Endothelial cell (in vitro differentiated cells): ENCODE results near the gene SPATA31C2. TPM values are rescaled to one million over a fixed set of nuclear protein-coding genes. Genes with fewer than 3 reads are reported as not detected.

Source experiments
- DNase-seq: peaks from one replicate; pipeline ENCODE4 v3.0.0; 2021; ENCODE audit warnings: low spot score
- H3K27ac Mint-ChIP-seq: one replicate; pipeline ENCODE4 v1.8.0; 2021; ENCODE audit warnings: mixed read lengths, inconsistent platforms; ENCODE audit not compliant: unreplicated experiment
- H3K27me3 Mint-ChIP-seq: one replicate; pipeline ENCODE4 v1.8.0; 2021; ENCODE audit warnings: mild to moderate bottlenecking, moderate library complexity, mixed read lengths, inconsistent platforms; ENCODE audit not compliant: unreplicated experiment
- H3K36me3 Mint-ChIP-seq: one replicate; pipeline ENCODE4 v1.8.0; 2021; ENCODE audit warnings: mild to moderate bottlenecking, low read depth, mixed read lengths, inconsistent platforms; ENCODE audit not compliant: unreplicated experiment
- H3K4me1 Mint-ChIP-seq: one replicate; pipeline ENCODE4 v1.8.0; 2021; ENCODE audit warnings: mild to moderate bottlenecking, mixed read lengths, inconsistent platforms; ENCODE audit not compliant: unreplicated experiment
- H3K4me3 Mint-ChIP-seq: one replicate; pipeline ENCODE4 v1.8.0; 2021; ENCODE audit warnings: mild to moderate bottlenecking, mixed read lengths, inconsistent platforms; ENCODE audit not compliant: unreplicated experiment
- H3K9me3 Mint-ChIP-seq: one replicate; pipeline ENCODE4 v1.8.0; 2021; ENCODE audit warnings: mixed read lengths, inconsistent platforms; ENCODE audit not compliant: unreplicated experiment
- total RNA-seq: library from RNA; stranded (reverse); fragmentation: NEBNext Ultra II Directional; extraction: Animal tissue kit (Norgen Biotek cat#: 25700); gene quantifications from one replicate; pipeline ENCODE4 v1.2.1, GENCODE V29; 2021; ENCODE audit not compliant: unreplicated experiment
- TF ChIP-seq, protein P1 (sequence below): fragments of 200-600 bp; sonication (generic); IDR thresholded peaks from one replicate; pipeline ENCODE4 v1.5.0; 2021; ENCODE audit warnings: antibody characterized with exemption; ENCODE audit not compliant: unreplicated experiment

SPATA31C2 gene
- total RNA-seq, 1 donor from 2014 or later, result not detected

DNA sequence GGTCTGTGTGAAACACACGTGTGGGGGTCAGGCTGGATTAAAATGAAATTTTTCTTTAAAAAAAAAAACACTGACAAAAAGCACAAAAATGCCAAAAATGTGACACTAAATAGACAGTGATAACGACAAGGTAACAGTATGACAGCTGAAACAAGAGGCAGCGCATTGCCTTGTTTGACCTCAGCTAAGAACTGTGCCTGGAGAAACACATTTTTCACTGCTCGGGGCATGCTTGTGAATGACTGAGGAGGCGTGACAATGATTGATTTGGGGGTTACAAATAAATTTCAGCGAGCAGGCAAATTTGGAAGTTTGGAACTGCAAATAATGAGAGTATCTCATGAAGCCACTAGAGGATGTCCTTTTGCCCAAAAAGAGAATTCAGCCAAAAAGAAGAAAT, 44.2 kb upstream of the SPATA31C2 start:
- Mint-ChIP-seq H3K9me3 (no peaks in the 10 kb centered on the region), H3K4me3 (no peak overlapping the region), H3K4me1 (peaks cover 4% of the 10 kb centered on the region), H3K27ac (no peak overlapping the region), H3K27me3 (no peaks in the 10 kb centered on the region), H3K36me3 (no peaks in the 10 kb centered on the region)
- no peak for DNase-seq
- TF ChIP-seq, protein P1, sequence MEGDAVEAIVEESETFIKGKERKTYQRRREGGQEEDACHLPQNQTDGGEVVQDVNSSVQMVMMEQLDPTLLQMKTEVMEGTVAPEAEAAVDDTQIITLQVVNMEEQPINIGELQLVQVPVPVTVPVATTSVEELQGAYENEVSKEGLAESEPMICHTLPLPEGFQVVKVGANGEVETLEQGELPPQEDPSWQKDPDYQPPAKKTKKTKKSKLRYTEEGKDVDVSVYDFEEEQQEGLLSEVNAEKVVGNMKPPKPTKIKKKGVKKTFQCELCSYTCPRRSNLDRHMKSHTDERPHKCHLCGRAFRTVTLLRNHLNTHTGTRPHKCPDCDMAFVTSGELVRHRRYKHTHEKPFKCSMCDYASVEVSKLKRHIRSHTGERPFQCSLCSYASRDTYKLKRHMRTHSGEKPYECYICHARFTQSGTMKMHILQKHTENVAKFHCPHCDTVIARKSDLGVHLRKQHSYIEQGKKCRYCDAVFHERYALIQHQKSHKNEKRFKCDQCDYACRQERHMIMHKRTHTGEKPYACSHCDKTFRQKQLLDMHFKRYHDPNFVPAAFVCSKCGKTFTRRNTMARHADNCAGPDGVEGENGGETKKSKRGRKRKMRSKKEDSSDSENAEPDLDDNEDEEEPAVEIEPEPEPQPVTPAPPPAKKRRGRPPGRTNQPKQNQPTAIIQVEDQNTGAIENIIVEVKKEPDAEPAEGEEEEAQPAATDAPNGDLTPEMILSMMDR, result no peak

DNA sequence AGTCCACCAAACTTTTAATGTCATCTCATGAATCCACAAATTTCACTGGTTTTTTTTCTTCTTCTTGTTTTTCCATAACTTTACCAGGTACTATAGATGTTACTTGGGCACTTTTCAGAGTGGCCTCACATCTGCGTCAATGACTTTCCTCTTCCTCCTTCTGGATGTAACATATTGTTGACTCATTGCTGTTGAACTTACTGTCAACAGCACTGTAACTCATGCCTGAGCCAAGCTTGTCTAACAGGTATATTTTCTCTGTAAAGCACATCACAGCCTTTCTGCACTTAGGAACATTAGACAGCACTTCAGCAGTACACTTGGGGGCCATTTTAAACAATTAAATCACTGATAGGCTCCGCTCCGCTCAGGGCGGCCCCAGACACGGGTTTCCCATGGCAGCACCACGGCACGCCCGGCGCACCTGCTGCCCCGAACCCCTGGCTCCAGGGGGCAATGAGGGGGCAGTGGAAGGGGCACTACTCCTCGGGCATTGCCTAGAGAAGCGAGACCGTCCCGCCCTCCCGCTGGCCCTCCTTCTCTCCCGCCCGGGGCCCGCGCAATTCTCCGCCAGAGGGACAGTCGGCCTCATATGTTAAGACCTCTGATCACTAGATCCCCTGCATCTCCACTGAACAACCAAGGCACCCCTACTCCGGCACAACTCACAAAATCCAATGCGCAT, 41.9 kb upstream of the SPATA31C2 start:
- TF ChIP-seq, protein P1, result no peak
- DNase-seq, result no peak
- no peaks in the 10 kb centered on the region for H3K36me3 Mint-ChIP-seq
- peaks cover 7% of the 10 kb centered on the region for H3K4me1 Mint-ChIP-seq
- H3K9me3 Mint-ChIP-seq, result peaks cover 4% of the 10 kb centered on the region
- H3K27me3 Mint-ChIP-seq, result peaks cover 2% of the 10 kb centered on the region
- H3K27ac Mint-ChIP-seq, result no peak overlapping the region
- H3K4me3 Mint-ChIP-seq, result no peak overlapping the region

DNA sequence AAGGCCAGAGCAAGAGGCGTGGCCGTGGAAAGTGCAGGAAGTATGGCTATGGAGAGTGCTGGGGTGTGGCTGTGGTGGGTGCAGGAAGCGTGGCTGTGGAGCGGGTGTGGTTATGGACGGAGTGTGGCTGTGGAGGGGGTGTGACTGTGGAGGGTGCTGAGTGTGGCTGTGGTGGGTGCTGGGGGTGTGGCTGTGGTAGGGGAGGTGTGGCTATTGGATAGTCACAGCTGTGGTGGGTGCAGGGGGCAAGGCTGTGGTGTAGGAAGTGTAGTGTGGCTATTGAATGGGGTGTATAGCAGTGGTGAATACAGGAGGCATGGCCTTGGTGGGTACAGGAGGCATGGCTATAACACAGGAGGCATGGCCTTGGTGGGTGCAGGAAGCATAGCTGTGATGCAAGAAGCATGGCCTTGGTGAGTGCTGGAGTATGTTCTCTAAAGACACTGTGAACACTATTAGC, 40.8 kb upstream of the SPATA31C2 start:
- peaks cover 4% of the 10 kb centered on the region for H3K9me3 Mint-ChIP-seq
- DNase-seq, result no peak
- H3K4me3 Mint-ChIP-seq, result no peak overlapping the region
- TF ChIP-seq, protein P1, result no peak
- H3K4me1 Mint-ChIP-seq, result peaks cover 7% of the 10 kb centered on the region
- H3K27me3 Mint-ChIP-seq, result peaks cover 2% of the 10 kb centered on the region
- no peaks in the 10 kb centered on the region for H3K36me3 Mint-ChIP-seq
- no peak overlapping the region for H3K27ac Mint-ChIP-seq

GRCh38 chr9:88178641-88179040, 40.4 kb upstream of the SPATA31C2 start:
- peaks cover 7% of the 10 kb centered on the region for H3K4me1 Mint-ChIP-seq
- no peak overlapping the region for H3K27ac Mint-ChIP-seq
- no peaks in the 10 kb centered on the region for H3K36me3 Mint-ChIP-seq
- DNase-seq, result no peak
- peaks cover 2% of the 10 kb centered on the region for H3K27me3 Mint-ChIP-seq
- TF ChIP-seq, protein P1, result no peak
- peaks cover 4% of the 10 kb centered on the region for H3K9me3 Mint-ChIP-seq
- no peak overlapping the region for H3K4me3 Mint-ChIP-seq

GRCh38 chr9:88177371-88177770, 39.1 kb upstream of the SPATA31C2 start:
- Mint-ChIP-seq H3K36me3 (no peaks in the 10 kb centered on the region), H3K9me3 (peaks cover 4% of the 10 kb centered on the region), H3K4me1 (peaks cover 7% of the 10 kb centered on the region), H3K4me3 (no peak overlapping the region), H3K27ac (no peak overlapping the region), H3K27me3 (peaks cover 2% of the 10 kb centered on the region)
- TF ChIP-seq, protein P1, result no peak
- no peak for DNase-seq
